ENCODE measurements around the gene PFDN6.
"Not testable (repeated sequence)": the region's sequence is repeated elsewhere in the genome, so short reads cannot be mapped to it uniquely, and the experiment has no call there.

Gene PFDN6

GRCh38 chr6:33273924-33274902 is 15.2 kb upstream of the PFDN6 start:
- DNase-seq = no peak

GRCh38 chr6:33275795-33276580 is 13.4 kb upstream of the PFDN6 start:
- not testable (repeated sequence) for DNase-seq

GRCh38 chr6:33276581-33276863 is 12.9 kb upstream of the PFDN6 start:
- DNase-seq = no peak

- peak; percentile 69 for DNase-seq
Measured at GRCh38 chr6:33276864-33277662, 12.3 kb upstream of the PFDN6 start, which contains the start of gene B3GALT4. Gene B3GALT4 (plus strand): TSS chr6:33277123. CDS start chr6:33277420, 297 bp downstream.

- no peak for DNase-seq
Measured at GRCh38 chr6:33277663-33278391, 11.6 kb upstream of the PFDN6 start.

- no peak for DNase-seq
Measured at GRCh38 chr6:33278392-33278741, 11.0 kb upstream of the PFDN6 start.

GRCh38 chr6:33278810-33279209 is 10.6 kb upstream of the PFDN6 start:
- DNase-seq = no peak

GRCh38 chr6:33279257-33279695 is 10.1 kb upstream of the PFDN6 start:
- DNase-seq = no peak

GRCh38 chr6:33279971-33280511 is 9.4 kb upstream of the PFDN6 start:
- peak; percentile 53 for DNase-seq

GRCh38 chr6:33280539-33280938 is 8.9 kb upstream of the PFDN6 start:
- DNase-seq = no peak

GRCh38 chr6:33285214-33285613 is 4.2 kb upstream of the PFDN6 start:
- not testable (repeated sequence) for DNase-seq

GRCh38 chr6:33286946-33287914 is 2.2 kb upstream of the PFDN6 start:
- no peak for DNase-seq

GRCh38 chr6:33288141-33288920 is 1.1 kb upstream of the PFDN6 start:
- DNase-seq = no peak

GRCh38 chr6:33289784-33290315 is 449 bp downstream of the PFDN6 start:
- no peak for DNase-seq

GRCh38 chr6:33290459-33290858 is 1.1 kb downstream of the PFDN6 start:
- DNase-seq = no peak

- no peak for DNase-seq
Measured at GRCh38 chr6:33292996-33293682, 3.7 kb downstream of the PFDN6 start.

GRCh38 chr6:33294086-33294823 is 4.9 kb downstream of the PFDN6 start:
- no peak for DNase-seq
